Endothelial cell (in vitro differentiated cells): Measurements from ENCODE around the gene CALCR. TPM values are rescaled to one million over a fixed set of nuclear protein-coding genes. Genes with fewer than 3 reads are reported as not detected.

ENCODE experiments used
- DNase-seq: peaks from one replicate; pipeline ENCODE4 v3.0.0; 2021; ENCODE audit warnings: low spot score
- H3K27ac Mint-ChIP-seq: one replicate; pipeline ENCODE4 v1.8.0; 2021; ENCODE audit warnings: mixed read lengths, inconsistent platforms; ENCODE audit not compliant: unreplicated experiment
- H3K27me3 Mint-ChIP-seq: one replicate; pipeline ENCODE4 v1.8.0; 2021; ENCODE audit warnings: mild to moderate bottlenecking, moderate library complexity, mixed read lengths, inconsistent platforms; ENCODE audit not compliant: unreplicated experiment
- H3K36me3 Mint-ChIP-seq: one replicate; pipeline ENCODE4 v1.8.0; 2021; ENCODE audit warnings: mild to moderate bottlenecking, low read depth, mixed read lengths, inconsistent platforms; ENCODE audit not compliant: unreplicated experiment
- H3K4me1 Mint-ChIP-seq: one replicate; pipeline ENCODE4 v1.8.0; 2021; ENCODE audit warnings: mild to moderate bottlenecking, mixed read lengths, inconsistent platforms; ENCODE audit not compliant: unreplicated experiment
- H3K4me3 Mint-ChIP-seq: one replicate; pipeline ENCODE4 v1.8.0; 2021; ENCODE audit warnings: mild to moderate bottlenecking, mixed read lengths, inconsistent platforms; ENCODE audit not compliant: unreplicated experiment
- H3K9me3 Mint-ChIP-seq: one replicate; pipeline ENCODE4 v1.8.0; 2021; ENCODE audit warnings: mixed read lengths, inconsistent platforms; ENCODE audit not compliant: unreplicated experiment
- CTCF ChIP-seq: fragments of 200-600 bp; sonication (generic); IDR thresholded peaks from one replicate; pipeline ENCODE4 v1.5.0; 2021; ENCODE audit warnings: antibody characterized with exemption; ENCODE audit not compliant: unreplicated experiment
- total RNA-seq: library from RNA; stranded (reverse); fragmentation: NEBNext Ultra II Directional; extraction: Animal tissue kit (Norgen Biotek cat#: 25700); gene quantifications from one replicate; pipeline ENCODE4 v1.2.1, GENCODE V29; 2021; ENCODE audit not compliant: unreplicated experiment

The CALCR gene
- total RNA-seq, 1 donor from 2014 or later: 0.62 TPM

- no peak overlapping the region for H3K4me3 Mint-ChIP-seq
- DNase-seq: no peak
- TF ChIP-seq CTCF: no peak
- H3K36me3 Mint-ChIP-seq: no peaks in the 10 kb centered on the region
- H3K27me3 Mint-ChIP-seq: no peaks in the 10 kb centered on the region
- no peaks in the 10 kb centered on the region for H3K9me3 Mint-ChIP-seq
- no peaks in the 10 kb centered on the region for H3K4me1 Mint-ChIP-seq
- H3K27ac Mint-ChIP-seq: no peak overlapping the region
These were observed 36.5 kb downstream of the CALCR start for GRCh38 chr7:93538061-93538460.

- H3K27ac Mint-ChIP-seq: no peak overlapping the region
These were observed 38.9 kb downstream of the CALCR start for GRCh38 chr7:93535616-93536015.

GRCh38 chr7:93530701-93531100, 43.8 kb downstream of the CALCR start:
- Mint-ChIP-seq H3K27ac (no peak overlapping the region), H3K36me3 (no peaks in the 10 kb centered on the region), H3K4me3 (no peak overlapping the region), H3K9me3 (no peaks in the 10 kb centered on the region), H3K27me3 (no peaks in the 10 kb centered on the region), H3K4me1 (no peaks in the 10 kb centered on the region)
- DNase-seq: no peak
- no peak for TF ChIP-seq CTCF

More at GRCh38 chr7:93535616-93536015, 38.9 kb downstream of the CALCR start:
- TF ChIP-seq CTCF: no peak
- Mint-ChIP-seq H3K9me3 (no peaks in the 10 kb centered on the region), H3K27me3 (no peaks in the 10 kb centered on the region), H3K4me1 (no peaks in the 10 kb centered on the region), H3K4me3 (no peak overlapping the region), H3K36me3 (no peaks in the 10 kb centered on the region)
- DNase-seq: no peak

DNA sequence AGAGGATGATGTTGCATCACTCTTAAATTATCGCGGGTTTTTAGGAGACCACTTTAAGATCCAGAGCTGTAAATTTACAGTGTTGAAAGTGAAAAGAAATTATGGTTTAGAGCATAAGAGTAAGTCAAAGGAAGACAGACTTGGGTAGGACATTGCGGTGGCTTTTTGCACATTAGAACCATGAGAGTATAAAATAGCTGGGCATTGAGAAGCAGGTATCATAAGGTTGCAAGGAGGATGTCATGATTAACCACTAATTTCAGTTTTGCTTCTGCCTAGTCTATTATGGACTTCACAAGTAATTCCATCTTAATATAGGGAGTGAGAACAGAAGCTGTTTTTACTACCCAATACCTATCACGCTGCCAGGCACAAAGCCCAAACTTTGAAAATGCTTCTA, 57.7 kb downstream of the CALCR start:
- no peak for DNase-seq
- Mint-ChIP-seq H3K27me3 (no peaks in the 10 kb centered on the region), H3K36me3 (no peaks in the 10 kb centered on the region), H3K27ac (no peak overlapping the region), H3K4me1 (no peaks in the 10 kb centered on the region), H3K9me3 (no peaks in the 10 kb centered on the region), H3K4me3 (no peak overlapping the region)
- TF ChIP-seq CTCF: no peak

DNA sequence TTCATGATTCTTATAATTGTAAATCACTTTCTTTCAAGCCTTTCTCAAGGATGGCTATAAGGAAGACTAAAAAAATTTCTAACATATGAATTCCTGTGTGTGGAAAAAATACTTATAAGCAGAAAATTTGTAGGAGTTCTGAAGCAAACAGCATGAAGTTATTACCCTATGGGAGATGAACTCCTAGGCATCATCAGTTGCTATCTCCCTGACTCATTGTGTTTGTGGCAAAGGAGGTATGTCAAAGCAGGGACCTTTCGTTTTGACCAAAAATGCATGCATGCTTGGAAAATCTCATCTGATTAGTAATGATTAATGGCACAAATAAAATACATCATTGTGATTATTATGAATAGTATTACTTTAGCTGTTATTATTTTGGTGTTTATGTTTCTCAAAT, 59.4 kb downstream of the CALCR start:
- Mint-ChIP-seq H3K36me3 (no peaks in the 10 kb centered on the region), H3K27ac (no peak overlapping the region), H3K9me3 (no peaks in the 10 kb centered on the region), H3K4me1 (no peaks in the 10 kb centered on the region), H3K27me3 (no peaks in the 10 kb centered on the region), H3K4me3 (no peak overlapping the region)
- no peak for TF ChIP-seq CTCF
- DNase-seq: no peak
